Adrenal gland (tissue), 5 donors: ENCODE results near the gene KCNE1.
"Not testable (repeated sequence)": the region's sequence is repeated elsewhere in the genome, so short reads cannot be mapped to it uniquely, and the experiment has no call there.

Source experiments
- CTCF ChIP-seq, 6 experiments: fragments of 450-650 bp in 4 of 6; fragments of 200-600 bp in 2 of 6; sonication (generic) in 1 of 6; IDR thresholded peaks; 1 replicate in 5 of 6; 2 replicates in 1 of 6; pipeline versions ENCODE4 v1.5.1 to v1.8.0; 2016 to 2021; ENCODE audit warnings: antibody characterized with exemption in 6 of 6, mild to moderate bottlenecking in 2 of 6, moderate library complexity in 1 of 6
- POLR2A ChIP-seq, 2 donors: fragments of 450-650 bp; IDR thresholded peaks; one replicate each; pipeline ENCODE4 v1.6.1; 2017; ENCODE audit warnings: antibody characterized with exemption in 2 of 2, mild to moderate bottlenecking in 2 of 2, moderate library complexity in 1 of 2
- donor health status: DM: no; HTN: no; CAD: no.

- TF ChIP-seq CTCF, POLR2A (IDR thresholded peaks at IDR 0.05): not testable (repeated sequence)
Measured at GRCh38 chr21:34407294-34407693, 104.7 kb downstream of the KCNE1 start.
